ENCODE measurements around the gene SHE.

SHE gene

GRCh38 chr1:154502066-154502743, at the start of gene SHE, which contains the start of gene TDRD10:
Gene SHE, minus strand, starts transcription at chr1:154502412. Its CDS starts 386 bp downstream, at chr1:154502026.
Gene TDRD10, plus strand, starts transcription at chr1:154502219. Its CDS starts 4,685 bp downstream, at chr1:154506904.
- Histone ChIP-seq H3K9me3 (ENCODE audit: low read length) (peaks cover 20% of the 10 kb centered on the region), H3K27me3 (ENCODE audit: insufficient read depth, low read length) (peaks cover 69% of the 10 kb centered on the region), H3K4me3 (ENCODE audit: low read length) (no peak within 1 kb of the TSS), H3K36me3 (ENCODE audit: insufficient read depth, low read length) (no peaks in the 10 kb centered on the region), H3K4me1 (ENCODE audit: insufficient read depth, low read length) (no peaks in the 10 kb centered on the region), H2AFZ (ENCODE audit: low read depth, low read length) (peak within 1 kb of the TSS; percentile 24)

GRCh38 chr1:154551474-154551873, 49.3 kb upstream of the SHE start:
- Histone ChIP-seq H3K4me1 (ENCODE audit: insufficient read depth, low read length) (peaks cover 5% of the 10 kb centered on the region), H2AFZ (ENCODE audit: low read depth, low read length) (no peak overlapping the region), H3K27me3 (ENCODE audit: insufficient read depth, low read length) (no peaks in the 10 kb centered on the region), H3K9me3 (ENCODE audit: low read length) (no peaks in the 10 kb centered on the region), H3K36me3 (ENCODE audit: insufficient read depth, low read length) (peaks cover 71% of the 10 kb centered on the region), H3K4me3 (ENCODE audit: low read length) (no peak overlapping the region)

- Histone ChIP-seq H3K4me3 (ENCODE audit: low read length) (no peak overlapping the region), H3K36me3 (ENCODE audit: insufficient read depth, low read length) (peaks cover 70% of the 10 kb centered on the region), H2AFZ (ENCODE audit: low read depth, low read length) (no peak overlapping the region), H3K4me1 (ENCODE audit: insufficient read depth, low read length) (no peaks in the 10 kb centered on the region), H3K27me3 (ENCODE audit: insufficient read depth, low read length) (no peaks in the 10 kb centered on the region), H3K9me3 (ENCODE audit: low read length) (no peaks in the 10 kb centered on the region)
Observed at GRCh38 chr1:154550657-154551056, 48.4 kb upstream of the SHE start.

- H3K9me3 ChIP-seq (ENCODE audit: low read length) = no peaks in the 10 kb centered on the region
- no peak overlapping the region for H3K4me3 ChIP-seq (ENCODE audit: low read length)
- no peak overlapping the region for H2AFZ ChIP-seq (ENCODE audit: low read depth, low read length)
- H3K4me1 ChIP-seq (ENCODE audit: insufficient read depth, low read length) = no peaks in the 10 kb centered on the region
- H3K36me3 ChIP-seq (ENCODE audit: insufficient read depth, low read length) = peaks cover 65% of the 10 kb centered on the region
- H3K27me3 ChIP-seq (ENCODE audit: insufficient read depth, low read length) = no peaks in the 10 kb centered on the region
Observed at GRCh38 chr1:154550070-154550469, 47.9 kb upstream of the SHE start.

- Histone ChIP-seq H3K27me3 (ENCODE audit: insufficient read depth, low read length) (peaks cover under 1% of the 10 kb centered on the region), H3K9me3 (ENCODE audit: low read length) (no peaks in the 10 kb centered on the region), H3K36me3 (ENCODE audit: insufficient read depth, low read length) (peaks cover 57% of the 10 kb centered on the region), H2AFZ (ENCODE audit: low read depth, low read length) (no peak overlapping the region), H3K4me3 (ENCODE audit: low read length) (no peak overlapping the region), H3K4me1 (ENCODE audit: insufficient read depth, low read length) (no peaks in the 10 kb centered on the region)
Observed at GRCh38 chr1:154549202-154549770, 47.1 kb upstream of the SHE start.

GRCh38 chr1:154548028-154548427, 45.8 kb upstream of the SHE start:
- Histone ChIP-seq H3K9me3 (ENCODE audit: low read length) (no peaks in the 10 kb centered on the region), H3K27me3 (ENCODE audit: insufficient read depth, low read length) (peaks cover 2% of the 10 kb centered on the region), H3K4me3 (ENCODE audit: low read length) (no peak overlapping the region), H2AFZ (ENCODE audit: low read depth, low read length) (no peak overlapping the region), H3K36me3 (ENCODE audit: insufficient read depth, low read length) (peaks cover 44% of the 10 kb centered on the region), H3K4me1 (ENCODE audit: insufficient read depth, low read length) (no peaks in the 10 kb centered on the region)

GRCh38 chr1:154547105-154547732, 45.0 kb upstream of the SHE start:
- H3K36me3 ChIP-seq (ENCODE audit: insufficient read depth, low read length) = peaks cover 36% of the 10 kb centered on the region
- peaks cover 2% of the 10 kb centered on the region for H3K27me3 ChIP-seq (ENCODE audit: insufficient read depth, low read length)
- no peak overlapping the region for H2AFZ ChIP-seq (ENCODE audit: low read depth, low read length)
- H3K4me3 ChIP-seq (ENCODE audit: low read length) = no peak overlapping the region
- H3K4me1 ChIP-seq (ENCODE audit: insufficient read depth, low read length) = no peaks in the 10 kb centered on the region
- no peaks in the 10 kb centered on the region for H3K9me3 ChIP-seq (ENCODE audit: low read length)

- Histone ChIP-seq H2AFZ (ENCODE audit: low read depth, low read length) (no peak overlapping the region), H3K27me3 (ENCODE audit: insufficient read depth, low read length) (peaks cover 2% of the 10 kb centered on the region), H3K4me3 (ENCODE audit: low read length) (no peak overlapping the region), H3K36me3 (ENCODE audit: insufficient read depth, low read length) (peaks cover 29% of the 10 kb centered on the region), H3K4me1 (ENCODE audit: insufficient read depth, low read length) (no peaks in the 10 kb centered on the region), H3K9me3 (ENCODE audit: low read length) (no peaks in the 10 kb centered on the region)
Observed at GRCh38 chr1:154546264-154547063, 44.3 kb upstream of the SHE start.

GRCh38 chr1:154541231-154541630, 39.0 kb upstream of the SHE start:
- H3K36me3 ChIP-seq (ENCODE audit: insufficient read depth, low read length) = no peaks in the 10 kb centered on the region
- H3K4me1 ChIP-seq (ENCODE audit: insufficient read depth, low read length) = no peaks in the 10 kb centered on the region
- H2AFZ ChIP-seq (ENCODE audit: low read depth, low read length) = no peak overlapping the region
- H3K4me3 ChIP-seq (ENCODE audit: low read length) = no peak overlapping the region
- H3K27me3 ChIP-seq (ENCODE audit: insufficient read depth, low read length) = peaks cover 4% of the 10 kb centered on the region
- H3K9me3 ChIP-seq (ENCODE audit: low read length) = no peaks in the 10 kb centered on the region

- Histone ChIP-seq H2AFZ (ENCODE audit: low read depth, low read length) (no peak overlapping the region), H3K4me3 (ENCODE audit: low read length) (no peak overlapping the region), H3K9me3 (ENCODE audit: low read length) (no peaks in the 10 kb centered on the region), H3K36me3 (ENCODE audit: insufficient read depth, low read length) (no peaks in the 10 kb centered on the region), H3K4me1 (ENCODE audit: insufficient read depth, low read length) (no peaks in the 10 kb centered on the region), H3K27me3 (ENCODE audit: insufficient read depth, low read length) (peaks cover 4% of the 10 kb centered on the region)
Observed at GRCh38 chr1:154539486-154540483, 37.6 kb upstream of the SHE start.

GRCh38 chr1:154536570-154536969, 34.4 kb upstream of the SHE start:
- no peak overlapping the region for H2AFZ ChIP-seq (ENCODE audit: low read depth, low read length)
- peaks cover 2% of the 10 kb centered on the region for H3K27me3 ChIP-seq (ENCODE audit: insufficient read depth, low read length)
- H3K4me1 ChIP-seq (ENCODE audit: insufficient read depth, low read length) = no peaks in the 10 kb centered on the region
- H3K4me3 ChIP-seq (ENCODE audit: low read length) = no peak overlapping the region
- H3K36me3 ChIP-seq (ENCODE audit: insufficient read depth, low read length) = no peaks in the 10 kb centered on the region
- no peaks in the 10 kb centered on the region for H3K9me3 ChIP-seq (ENCODE audit: low read length)

All from neuron (in vitro differentiated cells).